HEK293 (cell line): ENCODE measurements around the gene GTF2IRD1.
"Not testable (repeated sequence)": the region's sequence is repeated elsewhere in the genome, so short reads cannot be mapped to it uniquely, and the experiment has no call there.

Experiments used
- MYNN ChIP-seq: fragments of 450-650 bp; formaldehyde crosslinking; IDR thresholded peaks from 2 replicates; pipeline ENCODE4 v1.5.1; 2016; ENCODE audit warnings: missing biosample characterization, missing genetic modification characterization, borderline replicate concordance
- YY1 ChIP-seq: fragments of 450-650 bp; formaldehyde crosslinking; IDR thresholded peaks from 2 replicates; pipeline ENCODE4 v1.5.1; 2018; ENCODE audit warnings: missing biosample characterization, missing genetic modification characterization
- ZNF423 ChIP-seq: fragments of 450-650 bp; formaldehyde crosslinking; IDR thresholded peaks from 2 replicates; pipeline ENCODE4 v1.5.1; 2016; ENCODE audit warnings: missing biosample characterization, missing genetic modification characterization
- ZNF629 ChIP-seq: fragments of 450-650 bp; formaldehyde crosslinking; IDR thresholded peaks from 2 replicates; pipeline ENCODE4 v1.5.1; 2017; ENCODE audit warnings: missing biosample characterization, missing genetic modification characterization
- ZNF664 ChIP-seq: fragments of 450-650 bp; formaldehyde crosslinking; IDR thresholded peaks from 2 replicates; pipeline ENCODE4 v1.5.1; 2016; ENCODE audit warnings: missing biosample characterization, missing genetic modification characterization
- ZNF701 ChIP-seq: fragments of 450-650 bp; formaldehyde crosslinking; IDR thresholded peaks from 2 replicates; pipeline ENCODE4 v1.5.1; 2016; ENCODE audit warnings: missing biosample characterization, missing genetic modification characterization
- ZNF792 ChIP-seq: fragments of 450-650 bp; formaldehyde crosslinking; IDR thresholded peaks from 2 replicates; pipeline ENCODE4 v1.5.1; 2016; ENCODE audit warnings: missing biosample characterization, missing genetic modification characterization
- TF ChIP-seq, protein P1 (sequence below): fragments of 450-650 bp; formaldehyde crosslinking; IDR thresholded peaks from 2 replicates; pipeline ENCODE4 v1.5.1; 2016; ENCODE audit warnings: missing biosample characterization, missing genetic modification characterization
- TF ChIP-seq, protein P2 (sequence below): sonication (generic); formaldehyde crosslinking; IDR thresholded peaks from 2 replicates; pipeline ENCODE4 v1.8.1; 2022; ENCODE audit warnings: mild to moderate bottlenecking, moderate library complexity, missing genetic modification reagents
- TF ChIP-seq, protein P3 (sequence below): fragments of 450-650 bp; formaldehyde crosslinking; IDR thresholded peaks from 2 replicates; pipeline ENCODE4 v1.5.1; 2017; ENCODE audit warnings: missing biosample characterization, missing genetic modification characterization
- TF ChIP-seq, protein P4 (sequence below): fragments of 450-650 bp; formaldehyde crosslinking; IDR thresholded peaks from 2 replicates; pipeline ENCODE4 v1.5.1; 2016; ENCODE audit warnings: missing biosample characterization, missing genetic modification characterization

DNA sequence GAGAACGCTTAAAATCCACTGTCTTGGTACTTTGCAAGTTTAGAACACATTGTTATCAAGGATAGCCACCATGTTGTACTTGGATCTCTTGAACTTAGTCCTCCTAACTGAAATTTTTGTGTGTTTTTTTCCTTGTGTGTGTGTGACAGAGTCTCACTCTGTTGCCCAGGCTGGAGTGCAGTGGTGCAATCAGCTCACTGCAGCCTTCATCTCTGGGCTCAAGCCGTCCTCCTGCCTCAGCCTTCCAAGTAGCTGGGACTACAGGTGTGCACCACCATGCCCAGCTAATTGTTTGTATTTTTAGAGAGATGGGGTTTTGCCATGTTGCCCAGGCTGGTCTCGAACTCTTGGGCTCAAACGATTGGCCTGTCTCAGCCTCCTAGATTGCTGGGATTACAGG, 34.5 kb upstream of the GTF2IRD1 start:
- TF ChIP-seq, protein P1, sequence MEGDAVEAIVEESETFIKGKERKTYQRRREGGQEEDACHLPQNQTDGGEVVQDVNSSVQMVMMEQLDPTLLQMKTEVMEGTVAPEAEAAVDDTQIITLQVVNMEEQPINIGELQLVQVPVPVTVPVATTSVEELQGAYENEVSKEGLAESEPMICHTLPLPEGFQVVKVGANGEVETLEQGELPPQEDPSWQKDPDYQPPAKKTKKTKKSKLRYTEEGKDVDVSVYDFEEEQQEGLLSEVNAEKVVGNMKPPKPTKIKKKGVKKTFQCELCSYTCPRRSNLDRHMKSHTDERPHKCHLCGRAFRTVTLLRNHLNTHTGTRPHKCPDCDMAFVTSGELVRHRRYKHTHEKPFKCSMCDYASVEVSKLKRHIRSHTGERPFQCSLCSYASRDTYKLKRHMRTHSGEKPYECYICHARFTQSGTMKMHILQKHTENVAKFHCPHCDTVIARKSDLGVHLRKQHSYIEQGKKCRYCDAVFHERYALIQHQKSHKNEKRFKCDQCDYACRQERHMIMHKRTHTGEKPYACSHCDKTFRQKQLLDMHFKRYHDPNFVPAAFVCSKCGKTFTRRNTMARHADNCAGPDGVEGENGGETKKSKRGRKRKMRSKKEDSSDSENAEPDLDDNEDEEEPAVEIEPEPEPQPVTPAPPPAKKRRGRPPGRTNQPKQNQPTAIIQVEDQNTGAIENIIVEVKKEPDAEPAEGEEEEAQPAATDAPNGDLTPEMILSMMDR = not testable (repeated sequence)
- not testable (repeated sequence) for TF ChIP-seq YY1 (tag by site-specific recombination); MYNN; ZNF701; ZNF423 (tag by site-specific recombination); ZNF664 (tag by site-specific recombination); ZNF629 (tag by site-specific recombination); ZNF792 (tag by site-specific recombination)
- TF ChIP-seq, protein P2, sequence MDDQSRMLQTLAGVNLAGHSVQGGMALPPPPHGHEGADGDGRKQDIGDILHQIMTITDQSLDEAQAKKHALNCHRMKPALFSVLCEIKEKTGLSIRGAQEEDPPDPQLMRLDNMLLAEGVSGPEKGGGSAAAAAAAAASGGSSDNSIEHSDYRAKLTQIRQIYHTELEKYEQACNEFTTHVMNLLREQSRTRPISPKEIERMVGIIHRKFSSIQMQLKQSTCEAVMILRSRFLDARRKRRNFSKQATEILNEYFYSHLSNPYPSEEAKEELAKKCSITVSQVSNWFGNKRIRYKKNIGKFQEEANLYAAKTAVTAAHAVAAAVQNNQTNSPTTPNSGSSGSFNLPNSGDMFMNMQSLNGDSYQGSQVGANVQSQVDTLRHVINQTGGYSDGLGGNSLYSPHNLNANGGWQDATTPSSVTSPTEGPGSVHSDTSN (CRISPR knock-in tag) = not testable (repeated sequence)
- TF ChIP-seq, protein P3, sequence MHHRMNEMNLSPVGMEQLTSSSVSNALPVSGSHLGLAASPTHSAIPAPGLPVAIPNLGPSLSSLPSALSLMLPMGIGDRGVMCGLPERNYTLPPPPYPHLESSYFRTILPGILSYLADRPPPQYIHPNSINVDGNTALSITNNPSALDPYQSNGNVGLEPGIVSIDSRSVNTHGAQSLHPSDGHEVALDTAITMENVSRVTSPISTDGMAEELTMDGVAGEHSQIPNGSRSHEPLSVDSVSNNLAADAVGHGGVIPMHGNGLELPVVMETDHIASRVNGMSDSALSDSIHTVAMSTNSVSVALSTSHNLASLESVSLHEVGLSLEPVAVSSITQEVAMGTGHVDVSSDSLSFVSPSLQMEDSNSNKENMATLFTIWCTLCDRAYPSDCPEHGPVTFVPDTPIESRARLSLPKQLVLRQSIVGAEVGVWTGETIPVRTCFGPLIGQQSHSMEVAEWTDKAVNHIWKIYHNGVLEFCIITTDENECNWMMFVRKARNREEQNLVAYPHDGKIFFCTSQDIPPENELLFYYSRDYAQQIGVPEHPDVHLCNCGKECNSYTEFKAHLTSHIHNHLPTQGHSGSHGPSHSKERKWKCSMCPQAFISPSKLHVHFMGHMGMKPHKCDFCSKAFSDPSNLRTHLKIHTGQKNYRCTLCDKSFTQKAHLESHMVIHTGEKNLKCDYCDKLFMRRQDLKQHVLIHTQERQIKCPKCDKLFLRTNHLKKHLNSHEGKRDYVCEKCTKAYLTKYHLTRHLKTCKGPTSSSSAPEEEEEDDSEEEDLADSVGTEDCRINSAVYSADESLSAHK (tag by site-specific recombination) = not testable (repeated sequence)
- TF ChIP-seq, protein P4, sequence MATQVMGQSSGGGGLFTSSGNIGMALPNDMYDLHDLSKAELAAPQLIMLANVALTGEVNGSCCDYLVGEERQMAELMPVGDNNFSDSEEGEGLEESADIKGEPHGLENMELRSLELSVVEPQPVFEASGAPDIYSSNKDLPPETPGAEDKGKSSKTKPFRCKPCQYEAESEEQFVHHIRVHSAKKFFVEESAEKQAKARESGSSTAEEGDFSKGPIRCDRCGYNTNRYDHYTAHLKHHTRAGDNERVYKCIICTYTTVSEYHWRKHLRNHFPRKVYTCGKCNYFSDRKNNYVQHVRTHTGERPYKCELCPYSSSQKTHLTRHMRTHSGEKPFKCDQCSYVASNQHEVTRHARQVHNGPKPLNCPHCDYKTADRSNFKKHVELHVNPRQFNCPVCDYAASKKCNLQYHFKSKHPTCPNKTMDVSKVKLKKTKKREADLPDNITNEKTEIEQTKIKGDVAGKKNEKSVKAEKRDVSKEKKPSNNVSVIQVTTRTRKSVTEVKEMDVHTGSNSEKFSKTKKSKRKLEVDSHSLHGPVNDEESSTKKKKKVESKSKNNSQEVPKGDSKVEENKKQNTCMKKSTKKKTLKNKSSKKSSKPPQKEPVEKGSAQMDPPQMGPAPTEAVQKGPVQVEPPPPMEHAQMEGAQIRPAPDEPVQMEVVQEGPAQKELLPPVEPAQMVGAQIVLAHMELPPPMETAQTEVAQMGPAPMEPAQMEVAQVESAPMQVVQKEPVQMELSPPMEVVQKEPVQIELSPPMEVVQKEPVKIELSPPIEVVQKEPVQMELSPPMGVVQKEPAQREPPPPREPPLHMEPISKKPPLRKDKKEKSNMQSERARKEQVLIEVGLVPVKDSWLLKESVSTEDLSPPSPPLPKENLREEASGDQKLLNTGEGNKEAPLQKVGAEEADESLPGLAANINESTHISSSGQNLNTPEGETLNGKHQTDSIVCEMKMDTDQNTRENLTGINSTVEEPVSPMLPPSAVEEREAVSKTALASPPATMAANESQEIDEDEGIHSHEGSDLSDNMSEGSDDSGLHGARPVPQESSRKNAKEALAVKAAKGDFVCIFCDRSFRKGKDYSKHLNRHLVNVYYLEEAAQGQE (tag by site-specific recombination) = not testable (repeated sequence)
